Measurements from ENCODE around the gene BIRC2. TPM values are rescaled to one million over a fixed set of nuclear protein-coding genes. Genes with fewer than 3 reads are reported as not detected.

The BIRC2 gene
- total RNA-seq, 2 experiments from 2014 or later: 34.9 to 41.2 TPM

DNA sequence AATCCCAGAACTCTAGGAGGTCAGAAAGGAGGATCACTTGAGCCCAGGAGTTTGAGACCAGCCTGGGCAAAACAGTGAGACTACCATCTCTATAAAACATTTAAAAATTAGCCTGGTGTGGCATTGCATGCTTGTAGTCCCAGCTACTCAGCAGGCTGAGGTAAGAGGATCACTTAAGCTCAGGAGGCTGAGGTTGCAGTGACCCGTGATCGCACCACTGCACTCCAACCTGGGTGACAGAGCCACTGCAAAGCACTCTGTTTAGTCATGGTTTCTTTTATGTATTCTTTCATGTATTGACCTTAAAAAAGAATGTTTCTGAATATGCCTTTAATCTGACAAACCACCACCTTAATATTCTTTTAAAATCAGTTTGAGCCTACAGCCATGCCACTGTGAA, 52.2 kb downstream of the BIRC2 start:
- peaks cover 72% of the 10 kb centered on the region for H3K36me3 Mint-ChIP-seq (ENCODE audit: low read depth)
- no peaks in the 10 kb centered on the region for H3K9me3 Mint-ChIP-seq
- peaks cover 44% of the 10 kb centered on the region for H3K4me1 Mint-ChIP-seq
- no peak overlapping the region for H3K4me3 Mint-ChIP-seq
- no peak for DNase-seq
- H3K27me3 Mint-ChIP-seq: no peaks in the 10 kb centered on the region
- POLR2A ChIA-PET: no interaction called here
- H3K27ac Mint-ChIP-seq: no peak overlapping the region
- CTCF ChIA-PET: interaction anchor here (1.0 to 3.3 kb wide), 3 partner anchors 9 to 111 kb away, joined by 3 to 13 read pairs (median 3); no protein-coding TSS in a partner anchor

DNA sequence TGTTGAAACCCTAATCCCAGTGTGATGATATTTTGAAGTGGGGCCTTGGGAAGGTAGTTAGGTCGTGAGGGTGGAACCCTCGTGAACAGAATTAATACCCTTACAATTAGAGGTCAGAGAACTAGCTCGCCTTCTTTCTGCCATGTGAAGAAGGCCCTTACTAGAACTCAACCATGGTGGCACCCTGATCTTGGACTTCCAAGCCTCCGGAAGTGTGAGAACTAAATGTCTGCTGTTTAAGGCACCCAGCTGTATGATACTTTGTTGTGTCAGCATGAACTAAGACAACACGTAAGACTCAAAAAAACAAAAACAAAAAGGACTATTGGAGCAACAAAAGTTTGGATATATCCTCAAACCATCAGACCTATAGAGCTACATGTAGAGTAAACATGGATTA, 53.6 kb downstream of the BIRC2 start:
- ChIA-PET CTCF (interaction anchor here (1.1 to 3.3 kb wide), 4 partner anchors 10 to 266 kb away, joined by 3 to 13 read pairs (median 6); no protein-coding TSS in a partner anchor), POLR2A (no interaction called here)
- H3K9me3 Mint-ChIP-seq: no peaks in the 10 kb centered on the region
- no peak overlapping the region for H3K4me3 Mint-ChIP-seq
- no peaks in the 10 kb centered on the region for H3K27me3 Mint-ChIP-seq
- peaks cover 67% of the 10 kb centered on the region for H3K36me3 Mint-ChIP-seq (ENCODE audit: low read depth)
- DNase-seq: no peak
- H3K4me1 Mint-ChIP-seq: peaks cover 46% of the 10 kb centered on the region
- no peak overlapping the region for H3K27ac Mint-ChIP-seq

DNA sequence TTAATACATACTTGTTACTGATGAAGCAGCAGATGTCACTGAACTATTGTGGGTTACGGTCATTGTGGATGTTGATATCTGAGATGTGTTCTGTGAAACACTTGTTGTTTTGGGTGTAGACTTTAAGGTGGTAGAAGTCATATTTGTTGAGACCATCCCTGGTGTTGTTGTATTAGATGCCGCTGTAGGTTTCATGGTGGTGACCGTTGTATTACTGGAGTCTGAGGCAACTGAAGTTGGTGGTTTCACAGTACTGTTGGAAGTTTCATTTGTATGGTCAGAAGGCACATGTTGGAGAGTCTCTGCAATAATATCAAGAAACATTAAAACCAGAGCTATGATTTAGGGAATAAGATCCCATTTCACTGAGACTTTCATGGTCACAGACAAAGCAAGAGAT, 54.9 kb downstream of the BIRC2 start:
- H3K9me3 Mint-ChIP-seq: no peaks in the 10 kb centered on the region
- peaks cover 62% of the 10 kb centered on the region for H3K36me3 Mint-ChIP-seq (ENCODE audit: low read depth)
- CTCF ChIA-PET: interaction anchor here (1.1 to 1.5 kb wide), 2 partner anchors 11 to 12 kb away, joined by 3 to 5 read pairs; no protein-coding TSS in a partner anchor
- POLR2A ChIA-PET: no interaction called here
- DNase-seq: no peak
- peaks cover 46% of the 10 kb centered on the region for H3K4me1 Mint-ChIP-seq
- no peak overlapping the region for H3K27ac Mint-ChIP-seq
- H3K27me3 Mint-ChIP-seq: no peaks in the 10 kb centered on the region
- no peak overlapping the region for H3K4me3 Mint-ChIP-seq

DNA sequence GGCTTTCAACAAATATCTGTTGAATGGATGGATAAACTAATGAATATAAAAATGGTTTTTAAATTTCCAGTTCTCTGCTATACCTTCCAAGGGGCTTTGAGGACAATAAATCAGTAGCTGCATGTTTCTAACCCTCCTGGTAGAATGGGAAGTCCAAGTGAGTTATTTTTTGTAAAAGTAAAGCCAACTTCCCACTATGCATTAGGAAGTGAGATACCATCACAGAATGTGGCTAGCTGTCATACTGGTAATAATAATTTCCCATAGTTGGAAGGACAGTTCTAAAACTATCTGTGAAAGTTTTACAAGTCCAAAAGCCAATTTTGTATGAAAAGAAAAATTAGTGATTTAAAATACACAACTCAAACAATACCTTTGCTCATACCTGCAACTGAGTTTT, 55.5 kb downstream of the BIRC2 start:
- no peak overlapping the region for H3K27ac Mint-ChIP-seq
- no peak overlapping the region for H3K4me3 Mint-ChIP-seq
- H3K27me3 Mint-ChIP-seq: no peaks in the 10 kb centered on the region
- ChIA-PET CTCF (interaction anchor here (1.5 kb wide), 1 partner anchor 11 kb away, joined by 5 read pairs; no protein-coding TSS in a partner anchor), POLR2A (no interaction called here)
- peaks cover 47% of the 10 kb centered on the region for H3K4me1 Mint-ChIP-seq
- no peaks in the 10 kb centered on the region for H3K9me3 Mint-ChIP-seq
- no peak for DNase-seq
- H3K36me3 Mint-ChIP-seq (ENCODE audit: low read depth): peaks cover 62% of the 10 kb centered on the region

DNA sequence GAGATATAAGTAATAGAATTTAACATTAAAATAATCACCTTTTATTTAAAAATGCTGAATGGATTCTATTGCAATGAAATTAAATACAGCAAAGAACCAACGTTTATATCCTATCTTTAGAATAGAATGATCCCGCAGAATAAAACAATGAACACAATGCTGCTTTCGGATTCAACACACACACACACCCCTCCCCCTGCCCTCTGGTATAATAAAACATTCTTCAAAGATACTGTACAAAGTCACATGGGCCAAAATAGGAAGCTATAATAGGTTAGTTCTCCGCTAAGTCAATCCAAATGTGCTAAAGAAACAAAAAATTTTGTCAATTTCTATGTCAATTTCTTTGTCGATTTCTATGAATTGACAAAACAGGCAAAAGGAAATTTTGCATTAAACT, 58.5 kb downstream of the BIRC2 start:
- ChIA-PET CTCF (no interaction called here), POLR2A (no interaction called here)
- H3K36me3 Mint-ChIP-seq (ENCODE audit: low read depth): peaks cover 61% of the 10 kb centered on the region
- no peak overlapping the region for H3K4me3 Mint-ChIP-seq
- no peak overlapping the region for H3K27ac Mint-ChIP-seq
- no peaks in the 10 kb centered on the region for H3K9me3 Mint-ChIP-seq
- no peak for DNase-seq
- no peaks in the 10 kb centered on the region for H3K27me3 Mint-ChIP-seq
- peaks cover 62% of the 10 kb centered on the region for H3K4me1 Mint-ChIP-seq

DNA sequence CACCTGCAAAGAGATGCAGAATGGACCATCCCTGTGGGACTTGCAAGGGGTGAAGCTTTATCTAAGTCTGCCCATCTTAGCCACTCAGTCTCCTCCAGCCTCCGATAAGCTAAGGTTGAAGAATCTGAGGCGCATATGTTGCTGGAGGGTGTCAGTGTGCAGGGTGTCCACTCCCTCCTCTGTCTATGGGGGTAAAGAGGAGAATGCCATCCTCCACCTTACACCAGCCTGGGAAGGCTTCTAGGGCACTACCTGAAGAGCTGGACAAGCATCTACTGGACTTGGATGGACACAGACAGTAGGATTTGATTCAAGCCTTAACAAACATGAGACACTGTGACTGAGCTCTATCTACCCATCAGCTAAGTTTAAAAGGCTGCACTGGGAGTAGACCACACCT, 59.1 kb downstream of the BIRC2 start:
- Mint-ChIP-seq H3K27me3 (no peaks in the 10 kb centered on the region), H3K27ac (no peak overlapping the region), H3K9me3 (no peaks in the 10 kb centered on the region), H3K4me3 (no peak overlapping the region), H3K4me1 (peaks cover 65% of the 10 kb centered on the region), H3K36me3 (ENCODE audit: low read depth) (peaks cover 57% of the 10 kb centered on the region)
- no peak for DNase-seq
- ChIA-PET CTCF (interaction anchor here (1.0 to 1.5 kb wide), 3 partner anchors 9 to 21 kb away, joined by 3 to 5 read pairs (median 3); no protein-coding TSS in a partner anchor), POLR2A (interaction anchor here (0.6 kb wide), 1 partner anchor 191 kb away, joined by 3 read pairs; no protein-coding TSS in a partner anchor)

DNA sequence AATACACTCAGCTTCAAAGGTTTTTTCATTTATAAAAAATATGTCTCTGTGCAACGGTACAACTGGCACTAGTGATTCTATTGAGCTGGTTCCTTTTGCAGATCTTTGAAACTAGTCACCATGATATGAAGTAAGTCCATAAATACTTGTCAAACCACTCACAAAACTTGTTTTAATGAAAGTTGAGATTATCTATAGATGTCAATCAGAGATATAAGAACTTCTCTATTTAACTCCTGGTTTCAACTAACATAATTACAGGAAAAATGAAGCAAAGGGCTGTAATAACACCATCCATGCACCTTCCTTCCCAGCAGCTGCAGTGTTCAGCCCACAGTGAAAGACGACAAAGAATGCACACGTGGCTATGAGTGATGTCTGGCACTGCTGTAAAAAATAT, 60.9 kb downstream of the BIRC2 start:
- no peak overlapping the region for H3K4me3 Mint-ChIP-seq
- H3K4me1 Mint-ChIP-seq: peaks cover 65% of the 10 kb centered on the region
- ChIA-PET CTCF (interaction anchor here (0.9 to 2.4 kb wide), 3 partner anchors 14 to 17 kb away, joined by 3 to 7 read pairs (median 4); no protein-coding TSS in a partner anchor), POLR2A (no interaction called here)
- no peaks in the 10 kb centered on the region for H3K27me3 Mint-ChIP-seq
- H3K27ac Mint-ChIP-seq: no peak overlapping the region
- no peak for DNase-seq
- H3K36me3 Mint-ChIP-seq (ENCODE audit: low read depth): peaks cover 48% of the 10 kb centered on the region
- H3K9me3 Mint-ChIP-seq: no peaks in the 10 kb centered on the region

DNA sequence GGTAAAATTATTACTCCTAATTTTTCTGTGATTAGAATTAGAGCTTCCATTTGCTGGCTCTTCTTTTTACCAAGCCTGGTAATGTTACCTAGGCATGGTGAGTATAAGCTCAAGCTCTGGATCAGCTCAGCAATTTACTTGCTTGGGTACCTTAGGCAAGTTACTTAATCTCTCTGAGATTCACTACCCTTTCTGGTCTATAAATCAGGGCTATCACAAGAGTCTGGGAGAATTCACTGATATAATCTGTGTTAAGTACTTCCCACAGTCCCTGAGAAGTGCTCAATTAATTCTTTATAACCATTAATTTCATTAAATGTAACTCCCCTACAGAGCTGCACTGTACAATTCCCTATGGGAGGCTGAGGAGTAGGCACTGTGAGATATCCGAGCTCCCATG, 61.3 kb downstream of the BIRC2 start:
- H3K9me3 Mint-ChIP-seq: no peaks in the 10 kb centered on the region
- peaks cover 48% of the 10 kb centered on the region for H3K36me3 Mint-ChIP-seq (ENCODE audit: low read depth)
- ChIA-PET CTCF (interaction anchor here (0.5 to 2.4 kb wide), 5 partner anchors 14 to 153 kb away, joined by 3 to 7 read pairs (median 3); no protein-coding TSS in a partner anchor), POLR2A (no interaction called here)
- H3K4me3 Mint-ChIP-seq: no peak overlapping the region
- DNase-seq: no peak
- H3K27ac Mint-ChIP-seq: no peak overlapping the region
- H3K4me1 Mint-ChIP-seq: peaks cover 65% of the 10 kb centered on the region
- no peaks in the 10 kb centered on the region for H3K27me3 Mint-ChIP-seq

DNA sequence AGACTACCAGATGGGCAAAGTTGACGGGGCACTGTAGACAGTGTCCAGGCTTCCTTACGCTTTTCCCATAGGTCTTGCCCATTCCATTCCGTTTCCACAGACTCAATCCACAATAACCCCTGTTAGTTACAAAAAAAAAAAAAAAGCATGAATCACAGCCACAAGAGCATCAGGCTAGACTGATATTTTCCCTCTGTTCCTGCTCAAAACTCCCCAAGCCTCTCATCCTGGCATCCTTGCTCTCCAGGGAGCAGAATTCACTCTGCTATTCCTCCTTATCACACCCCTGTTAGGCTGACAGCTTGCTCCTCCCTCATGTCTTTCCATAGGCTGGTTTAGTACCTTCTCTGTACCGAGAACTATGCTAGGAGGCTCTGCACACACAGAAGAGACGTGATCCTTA, 63.4 kb downstream of the BIRC2 start:
- H3K9me3 Mint-ChIP-seq: peaks cover 8% of the 10 kb centered on the region
- peaks cover 58% of the 10 kb centered on the region for H3K36me3 Mint-ChIP-seq (ENCODE audit: low read depth)
- ChIA-PET CTCF (interaction anchor here (0.6 to 1.9 kb wide), 3 partner anchors 10 to 52 kb away, joined by 3 to 6 read pairs (median 6); no protein-coding TSS in a partner anchor), POLR2A (no interaction called here)
- peaks cover 78% of the 10 kb centered on the region for H3K4me1 Mint-ChIP-seq
- no peak overlapping the region for H3K4me3 Mint-ChIP-seq
- no peaks in the 10 kb centered on the region for H3K27me3 Mint-ChIP-seq
- no peak overlapping the region for H3K27ac Mint-ChIP-seq
- DNase-seq: no peak

DNA sequence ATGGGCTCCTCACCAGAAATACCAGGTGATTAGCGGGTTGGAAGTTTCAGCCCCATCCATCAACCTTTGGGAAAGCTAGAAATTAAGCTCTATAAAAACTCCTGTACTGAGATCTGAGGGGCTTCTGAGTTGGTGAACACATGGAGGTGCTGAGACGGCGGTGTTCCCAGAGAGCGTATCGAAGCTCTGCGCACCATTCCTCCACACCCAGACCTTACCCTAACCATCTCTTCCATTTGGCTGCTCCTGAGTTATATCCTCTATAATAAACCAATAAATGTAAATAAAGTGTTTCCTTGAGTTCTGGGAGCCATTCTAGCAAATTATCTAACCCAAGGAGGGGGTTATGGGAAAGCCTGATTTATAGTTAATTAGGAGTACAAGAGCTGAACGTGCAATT, 64.1 kb downstream of the BIRC2 start:
- H3K27ac Mint-ChIP-seq: no peak overlapping the region
- H3K27me3 Mint-ChIP-seq: no peaks in the 10 kb centered on the region
- ChIA-PET POLR2A (no interaction called here), CTCF (interaction anchor here (1.9 kb wide), 2 partner anchors 11 to 21 kb away, joined by 6 read pairs; no protein-coding TSS in a partner anchor)
- H3K4me3 Mint-ChIP-seq: no peak overlapping the region
- peaks cover 77% of the 10 kb centered on the region for H3K4me1 Mint-ChIP-seq
- DNase-seq: no peak
- H3K9me3 Mint-ChIP-seq: peaks cover 12% of the 10 kb centered on the region
- H3K36me3 Mint-ChIP-seq (ENCODE audit: low read depth): peaks cover 61% of the 10 kb centered on the region

DNA sequence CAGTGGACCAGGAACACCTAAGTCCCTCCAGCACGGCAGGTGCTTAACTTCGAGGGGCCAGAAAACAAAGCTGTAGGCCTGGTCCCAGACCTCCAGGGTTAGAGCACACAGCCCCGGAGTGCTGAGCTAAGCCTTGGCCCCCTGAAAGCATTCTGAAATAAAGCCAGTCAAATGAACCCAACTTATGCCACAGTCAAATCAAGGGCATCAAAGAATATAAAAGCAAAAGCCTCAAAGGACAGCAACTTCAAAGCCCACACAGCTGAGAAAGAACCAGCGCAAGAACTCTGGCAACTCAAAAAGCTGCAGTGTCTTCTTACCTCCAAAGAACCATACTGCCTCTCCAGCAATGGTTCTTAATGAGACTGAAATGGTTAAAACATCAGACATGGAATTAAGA, 66.5 kb downstream of the BIRC2 start:
- ChIA-PET POLR2A (no interaction called here), CTCF (no interaction called here)
- Mint-ChIP-seq H3K27me3 (no peaks in the 10 kb centered on the region), H3K4me3 (no peak overlapping the region), H3K36me3 (ENCODE audit: low read depth) (peaks cover 72% of the 10 kb centered on the region), H3K4me1 (peaks cover 79% of the 10 kb centered on the region), H3K27ac (no peak overlapping the region), H3K9me3 (peaks cover 22% of the 10 kb centered on the region)
- no peak for DNase-seq

DNA sequence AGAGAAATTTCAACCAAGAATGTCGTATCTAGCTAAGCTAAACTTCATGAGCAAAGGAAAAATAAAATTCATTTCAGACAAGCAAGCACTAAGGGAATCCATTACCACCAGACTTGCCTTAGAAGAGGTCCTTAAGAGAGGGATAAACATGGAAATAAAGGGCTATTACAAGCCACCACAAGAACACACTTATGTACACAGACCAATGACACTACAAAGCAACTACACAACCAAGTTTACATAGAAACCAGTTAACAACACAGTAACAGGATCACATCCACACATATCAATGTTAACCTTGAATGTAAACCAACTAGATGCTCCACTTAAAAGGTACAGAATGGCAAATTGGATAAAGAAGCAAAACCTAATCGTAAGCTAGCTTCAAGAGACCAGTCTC, 67.5 kb downstream of the BIRC2 start:
- Mint-ChIP-seq H3K4me1 (peaks cover 84% of the 10 kb centered on the region), H3K27me3 (no peaks in the 10 kb centered on the region), H3K27ac (peak overlapping the region; percentile 58), H3K36me3 (ENCODE audit: low read depth) (peaks cover 78% of the 10 kb centered on the region), H3K4me3 (peak overlapping the region; percentile 23), H3K9me3 (peaks cover 30% of the 10 kb centered on the region)
- DNase-seq: no peak
- ChIA-PET POLR2A (interaction anchor here (0.6 kb wide), 1 partner anchor 677 kb away, joined by 4 read pairs; no protein-coding TSS in a partner anchor), CTCF (no interaction called here)

DNA sequence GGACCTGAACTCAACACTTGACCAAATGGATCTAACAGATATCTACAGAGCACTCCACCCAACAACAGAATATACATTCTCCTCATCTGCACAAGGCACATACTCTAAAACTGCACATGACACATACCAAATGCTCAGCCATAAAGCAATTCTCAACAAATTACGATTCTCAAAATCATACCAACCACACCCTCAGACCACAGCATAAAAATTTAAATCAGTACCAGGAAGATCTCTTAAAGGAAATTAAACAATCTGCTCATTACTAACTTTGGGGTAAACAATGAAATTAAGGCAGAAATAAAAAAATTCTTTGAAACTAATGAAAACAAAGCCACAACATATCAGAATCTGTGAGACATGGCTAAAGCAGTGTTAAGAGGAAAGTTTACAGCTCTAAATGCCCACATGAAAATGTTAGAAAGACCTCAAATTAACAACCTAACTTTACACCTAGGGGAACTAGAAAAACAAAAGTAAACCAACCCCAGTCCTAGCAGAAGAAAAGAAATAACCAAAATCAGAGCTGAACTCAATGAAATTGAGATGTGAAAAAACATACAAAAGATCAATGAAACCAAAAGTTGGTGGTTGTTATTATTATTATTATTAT, 68.4 kb downstream of the BIRC2 start:
- no peak for DNase-seq
- CTCF ChIA-PET: interaction anchor here (1.0 to 1.5 kb wide), 3 partner anchors 20 to 81 kb away, joined by 3 read pairs; no protein-coding TSS in a partner anchor
- Mint-ChIP-seq H3K36me3 (ENCODE audit: low read depth) (peaks cover 82% of the 10 kb centered on the region), H3K27ac (peak overlapping the region; percentile 58), H3K9me3 (peaks cover 30% of the 10 kb centered on the region), H3K4me1 (peaks cover 85% of the 10 kb centered on the region), H3K27me3 (no peaks in the 10 kb centered on the region), H3K4me3 (peak overlapping the region; percentile 23)
- POLR2A ChIA-PET: interaction anchor here (0.6 kb wide), 1 partner anchor 676 kb away, joined by 4 read pairs; no protein-coding TSS in a partner anchor
